ENCODE measurements around the gene ACTN4. TPM values are rescaled to one million over a fixed set of nuclear protein-coding genes. Genes with fewer than 3 reads are reported as not detected.

The ACTN4 gene
- total and polyA plus RNA-seq, 2 donors (not counting 1 experiment from before 2014, with no cell fraction given) = 127 to 683 TPM

- Histone ChIP-seq H3K36me3 (ENCODE audit: control insufficient read depth, insufficient read depth, low read length) (peaks cover 49% of the 10 kb centered on the region), H3K27ac (ENCODE audit: insufficient read depth, low read length) (no peak overlapping the region), H3K27me3 (ENCODE audit: control insufficient read depth, insufficient read depth, low read length) (no peaks in the 10 kb centered on the region), H3K9me3 (ENCODE audit: control insufficient read depth, insufficient read depth, low read depth, low read length) (no peaks in the 10 kb centered on the region), H3K4me2 (ENCODE audit: extremely low read depth, insufficient read depth, low read length) (no peak overlapping the region), H3K4me1 (ENCODE audit: control insufficient read depth, extremely low read depth, insufficient read depth, low read length) (peaks cover 4% of the 10 kb centered on the region), H3K4me3 (replicated peaks in 1 of 4; ENCODE audit: control extremely low read depth in 1 of 4, insufficient read depth in 1 of 4, low read depth in 3 of 4, low read length in 4 of 4) (no peak overlapping the region), H4K20me1 (ENCODE audit: control insufficient read depth, extremely low read depth, insufficient read depth, low read length) (no peaks in the 10 kb centered on the region), H3K9ac (ENCODE audit: insufficient read depth, low read length) (no peak overlapping the region), H2AFZ (ENCODE audit: low read length) (no peak overlapping the region), H3K79me2 (ENCODE audit: control insufficient read depth, insufficient read depth, low read length) (peaks cover 2% of the 10 kb centered on the region)
- DNase-seq (ENCODE audit: low read depth in 2 of 2) = no peak
- TF ChIP-seq EZH2 (IDR thresholded peaks at IDR 0.05; ENCODE audit: low read length, missing control alignments) (no peak), CTCF (conservative IDR thresholded peaks at IDR 0.05 in 1 of 2, IDR thresholded peaks at IDR 0.05 in 1 of 2; ENCODE audit: low read depth in 1 of 2, low read length in 2 of 2) (no peak)
Measured at GRCh38 chr19:38728752-38729541, 81.5 kb downstream of the ACTN4 start.

- Histone ChIP-seq H3K4me2 (ENCODE audit: extremely low read depth, insufficient read depth, low read length) (no peak overlapping the region), H4K20me1 (ENCODE audit: control insufficient read depth, extremely low read depth, insufficient read depth, low read length) (no peaks in the 10 kb centered on the region), H3K9ac (ENCODE audit: insufficient read depth, low read length) (no peak overlapping the region), H3K9me3 (ENCODE audit: control insufficient read depth, insufficient read depth, low read depth, low read length) (no peaks in the 10 kb centered on the region), H3K36me3 (ENCODE audit: control insufficient read depth, insufficient read depth, low read length) (peaks cover 41% of the 10 kb centered on the region), H3K4me3 (replicated peaks in 1 of 4; ENCODE audit: control extremely low read depth in 1 of 4, insufficient read depth in 1 of 4, low read depth in 3 of 4, low read length in 4 of 4) (no peak overlapping the region), H2AFZ (ENCODE audit: low read length) (no peak overlapping the region), H3K27ac (ENCODE audit: insufficient read depth, low read length) (no peak overlapping the region), H3K4me1 (ENCODE audit: control insufficient read depth, extremely low read depth, insufficient read depth, low read length) (peaks cover 4% of the 10 kb centered on the region), H3K79me2 (ENCODE audit: control insufficient read depth, insufficient read depth, low read length) (peaks cover 2% of the 10 kb centered on the region), H3K27me3 (ENCODE audit: control insufficient read depth, insufficient read depth, low read length) (no peaks in the 10 kb centered on the region)
- peak; percentile 47 to 55 for DNase-seq (ENCODE audit: low read depth in 2 of 2)
- TF ChIP-seq CTCF (conservative IDR thresholded peaks at IDR 0.05 in 1 of 2, IDR thresholded peaks at IDR 0.05 in 1 of 2; ENCODE audit: low read depth in 1 of 2, low read length in 2 of 2) (peak; percentile 66 to 82), EZH2 (IDR thresholded peaks at IDR 0.05; ENCODE audit: low read length, missing control alignments) (no peak)
Measured at GRCh38 chr19:38729653-38730469, 82.4 kb downstream of the ACTN4 start.

GRCh38 chr19:38730470-38730730 is 83.0 kb downstream of the ACTN4 start:
- Histone ChIP-seq H4K20me1 (ENCODE audit: control insufficient read depth, extremely low read depth, insufficient read depth, low read length) (no peaks in the 10 kb centered on the region), H3K9me3 (ENCODE audit: control insufficient read depth, insufficient read depth, low read depth, low read length) (no peaks in the 10 kb centered on the region), H3K4me3 (replicated peaks in 1 of 4; ENCODE audit: control extremely low read depth in 1 of 4, insufficient read depth in 1 of 4, low read depth in 3 of 4, low read length in 4 of 4) (no peak overlapping the region), H3K27me3 (ENCODE audit: control insufficient read depth, insufficient read depth, low read length) (no peaks in the 10 kb centered on the region), H3K79me2 (ENCODE audit: control insufficient read depth, insufficient read depth, low read length) (peaks cover 2% of the 10 kb centered on the region), H3K4me1 (ENCODE audit: control insufficient read depth, extremely low read depth, insufficient read depth, low read length) (peaks cover 4% of the 10 kb centered on the region), H3K4me2 (ENCODE audit: extremely low read depth, insufficient read depth, low read length) (no peak overlapping the region), H3K27ac (ENCODE audit: insufficient read depth, low read length) (no peak overlapping the region), H3K9ac (ENCODE audit: insufficient read depth, low read length) (no peak overlapping the region), H3K36me3 (ENCODE audit: control insufficient read depth, insufficient read depth, low read length) (peaks cover 36% of the 10 kb centered on the region), H2AFZ (ENCODE audit: low read length) (no peak overlapping the region)
- TF ChIP-seq CTCF (conservative IDR thresholded peaks at IDR 0.05 in 1 of 2, IDR thresholded peaks at IDR 0.05 in 1 of 2; ENCODE audit: low read depth in 1 of 2, low read length in 2 of 2) = no peak
- no peak for TF ChIP-seq EZH2 (IDR thresholded peaks at IDR 0.05; ENCODE audit: low read length, missing control alignments)
- no peak for DNase-seq (ENCODE audit: low read depth in 2 of 2)

Data from fibroblast of lung (primary cell).